ENCODE results near the gene MR1. TPM values are rescaled to one million over a fixed set of nuclear protein-coding genes. Genes with fewer than 3 reads are reported as not detected.

The MR1 gene
- total RNA-seq, 1 donor, result 21.6 TPM

DNA sequence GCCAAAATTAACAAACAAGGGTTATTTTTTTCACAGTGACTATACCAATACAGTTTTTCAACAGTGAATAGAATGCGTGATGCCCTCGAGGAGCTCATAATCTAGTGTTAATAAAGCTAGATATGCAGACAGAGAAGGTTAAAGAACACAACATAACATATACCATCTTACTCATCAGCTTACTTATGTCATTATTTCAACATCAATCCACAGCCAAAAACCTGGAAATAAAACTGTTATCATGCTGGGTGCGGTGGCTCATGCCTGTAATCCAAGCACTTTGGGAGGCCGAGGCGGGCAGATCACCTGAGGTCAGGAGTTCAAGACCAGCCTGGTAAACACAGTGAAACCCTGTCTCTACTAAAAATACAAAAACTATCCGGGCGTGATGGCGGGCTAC lies 17.2 kb upstream of the MR1 start:
- H3K4me3 ChIP-seq (ENCODE audit: low read depth, low read length), result no peak overlapping the region
- no peak for DNase-seq (ENCODE audit: low read depth)
- TF ChIP-seq, protein P1, sequence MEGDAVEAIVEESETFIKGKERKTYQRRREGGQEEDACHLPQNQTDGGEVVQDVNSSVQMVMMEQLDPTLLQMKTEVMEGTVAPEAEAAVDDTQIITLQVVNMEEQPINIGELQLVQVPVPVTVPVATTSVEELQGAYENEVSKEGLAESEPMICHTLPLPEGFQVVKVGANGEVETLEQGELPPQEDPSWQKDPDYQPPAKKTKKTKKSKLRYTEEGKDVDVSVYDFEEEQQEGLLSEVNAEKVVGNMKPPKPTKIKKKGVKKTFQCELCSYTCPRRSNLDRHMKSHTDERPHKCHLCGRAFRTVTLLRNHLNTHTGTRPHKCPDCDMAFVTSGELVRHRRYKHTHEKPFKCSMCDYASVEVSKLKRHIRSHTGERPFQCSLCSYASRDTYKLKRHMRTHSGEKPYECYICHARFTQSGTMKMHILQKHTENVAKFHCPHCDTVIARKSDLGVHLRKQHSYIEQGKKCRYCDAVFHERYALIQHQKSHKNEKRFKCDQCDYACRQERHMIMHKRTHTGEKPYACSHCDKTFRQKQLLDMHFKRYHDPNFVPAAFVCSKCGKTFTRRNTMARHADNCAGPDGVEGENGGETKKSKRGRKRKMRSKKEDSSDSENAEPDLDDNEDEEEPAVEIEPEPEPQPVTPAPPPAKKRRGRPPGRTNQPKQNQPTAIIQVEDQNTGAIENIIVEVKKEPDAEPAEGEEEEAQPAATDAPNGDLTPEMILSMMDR (IDR thresholded peaks at IDR 0.05; ENCODE audit: insufficient read depth, low read length), result no peak

DNA sequence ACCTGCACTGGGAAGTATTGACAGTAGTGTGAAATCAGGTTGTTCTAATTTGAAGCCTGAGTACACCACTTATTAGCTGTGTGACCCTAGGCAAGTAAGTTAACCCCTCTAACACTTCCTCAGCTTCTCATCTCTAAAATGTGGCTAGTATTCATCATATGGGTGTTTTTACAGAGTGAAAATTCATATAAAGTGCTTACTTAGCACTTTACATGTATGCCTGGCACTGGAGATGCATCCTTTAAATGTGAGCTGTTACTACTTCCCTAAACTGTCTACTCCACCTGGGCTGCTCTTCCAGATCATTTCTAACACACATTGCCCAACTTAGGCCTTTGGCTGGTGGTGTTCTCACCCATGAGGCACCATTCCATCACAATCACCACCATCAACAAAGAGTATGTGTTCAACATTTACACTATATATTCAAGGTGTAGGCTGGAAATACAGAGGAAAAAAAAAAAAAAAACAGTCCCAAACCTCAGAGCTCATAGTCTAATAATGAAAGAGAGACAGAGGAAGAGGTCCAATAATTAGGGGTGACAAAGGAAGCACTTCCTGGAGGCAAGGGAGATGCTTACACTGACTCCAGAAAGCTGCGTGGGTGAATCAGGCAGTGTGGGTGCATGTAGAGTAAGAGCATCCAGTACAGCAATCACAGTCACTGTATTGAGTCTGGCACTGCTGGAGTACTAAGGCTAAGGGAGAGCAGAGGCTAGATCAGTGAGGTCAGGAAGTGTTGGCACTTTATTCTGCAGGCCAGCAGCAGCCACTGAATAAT lies 14.7 kb upstream of the MR1 start:
- DNase-seq (ENCODE audit: low read depth), result no peak
- H3K4me3 ChIP-seq (ENCODE audit: low read depth, low read length), result no peak overlapping the region
- TF ChIP-seq, protein P1 (IDR thresholded peaks at IDR 0.05; ENCODE audit: insufficient read depth, low read length), result no peak

DNA sequence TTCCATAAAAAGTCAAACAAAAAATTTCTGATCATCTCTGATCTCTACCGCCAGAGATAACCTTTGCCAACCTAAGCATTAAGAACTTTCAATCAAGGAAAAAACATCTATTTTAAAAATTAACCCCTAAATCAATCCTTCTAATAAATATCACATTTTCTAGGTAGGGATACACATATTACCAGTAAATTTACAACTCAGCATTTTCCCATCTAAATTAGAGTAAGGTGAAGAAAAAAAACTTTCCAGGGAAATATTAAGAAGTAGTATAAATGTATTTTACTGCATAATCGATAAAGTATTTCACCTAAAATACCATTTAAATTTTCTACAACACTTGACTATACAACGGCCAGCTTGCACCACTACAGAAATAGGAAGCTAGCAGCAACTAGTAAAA lies 12.6 kb upstream of the MR1 start:
- TF ChIP-seq, protein P1 (IDR thresholded peaks at IDR 0.05; ENCODE audit: insufficient read depth, low read length), result no peak
- H3K4me3 ChIP-seq (ENCODE audit: low read depth, low read length), result peak overlapping the region; percentile 96
- no peak for DNase-seq (ENCODE audit: low read depth)

DNA sequence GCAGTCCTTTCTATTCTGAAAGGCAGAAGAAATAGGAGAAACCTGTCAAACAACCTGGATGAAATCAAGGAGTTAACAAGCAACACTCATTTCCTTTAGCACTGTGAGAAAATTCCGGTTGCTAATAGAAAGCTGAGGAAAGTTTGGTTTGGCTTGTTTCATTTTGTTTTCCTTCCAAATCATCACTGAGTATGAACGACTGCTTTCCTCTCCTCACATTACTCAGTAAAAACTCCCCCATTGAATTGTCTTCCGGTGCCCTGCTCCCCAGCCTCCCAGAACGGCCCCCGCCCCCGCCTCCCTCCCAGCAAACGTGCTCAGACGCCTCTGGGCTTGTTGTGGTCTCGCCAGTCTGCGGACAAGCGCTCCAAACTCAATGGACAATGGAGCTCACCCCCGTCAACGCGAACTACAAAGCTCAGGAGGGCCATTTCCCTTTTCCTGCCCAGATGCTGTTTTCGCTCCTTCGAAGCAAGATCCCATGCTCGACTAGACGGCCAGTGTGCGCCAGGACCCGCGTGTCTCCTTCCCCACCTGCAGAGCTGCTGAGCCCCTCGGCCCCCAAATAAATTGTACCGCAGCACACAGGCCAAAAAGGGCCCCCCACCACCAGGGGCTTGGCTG lies 11.9 kb upstream of the MR1 start:
- peak overlapping the region; percentile 96 for H3K4me3 ChIP-seq (ENCODE audit: low read depth, low read length)
- TF ChIP-seq, protein P1 (IDR thresholded peaks at IDR 0.05; ENCODE audit: insufficient read depth, low read length), result no peak
- peak; percentile 59 for DNase-seq (ENCODE audit: low read depth)

DNA sequence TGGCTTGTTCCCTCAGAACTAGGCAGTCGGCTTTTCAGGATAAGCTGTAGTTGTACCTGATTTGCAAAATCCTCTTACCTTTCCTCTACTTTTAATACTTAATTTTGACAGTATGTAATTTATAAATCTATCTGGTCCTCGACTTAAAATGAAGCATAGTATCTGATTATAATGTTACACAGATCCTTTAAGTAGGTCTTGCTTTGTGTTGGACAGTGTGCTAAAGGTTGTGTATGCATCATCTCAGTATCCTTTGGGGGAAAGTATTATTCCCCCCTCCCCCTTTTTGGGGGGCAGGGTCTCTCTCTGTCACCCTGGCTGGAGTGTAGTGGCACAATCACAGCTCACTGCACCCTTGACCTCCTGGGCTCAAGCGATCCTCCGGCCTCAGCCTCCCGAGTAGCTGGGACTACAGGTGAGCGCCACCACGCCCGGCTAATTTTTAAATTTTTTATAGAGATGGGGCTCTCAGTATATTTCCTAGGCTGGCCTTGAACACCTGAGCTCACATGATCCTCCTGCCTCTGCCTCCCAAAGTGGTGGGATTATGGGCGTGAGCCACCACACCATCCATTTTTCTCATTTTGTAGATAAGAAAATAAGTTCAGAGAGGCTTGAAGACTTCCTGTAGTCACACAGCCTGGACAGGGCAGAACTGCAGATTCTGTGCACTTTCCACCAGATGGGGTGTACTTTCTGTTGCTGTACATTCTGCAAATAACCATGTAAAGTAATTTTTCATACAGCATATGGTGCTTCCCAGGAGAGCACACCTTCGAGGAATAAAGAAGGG lies 10.3 kb upstream of the MR1 start:
- TF ChIP-seq, protein P1 (IDR thresholded peaks at IDR 0.05; ENCODE audit: insufficient read depth, low read length), result no peak
- peak overlapping the region; percentile 60 for H3K4me3 ChIP-seq (ENCODE audit: low read depth, low read length)
- DNase-seq (ENCODE audit: low read depth), result no peak

DNA sequence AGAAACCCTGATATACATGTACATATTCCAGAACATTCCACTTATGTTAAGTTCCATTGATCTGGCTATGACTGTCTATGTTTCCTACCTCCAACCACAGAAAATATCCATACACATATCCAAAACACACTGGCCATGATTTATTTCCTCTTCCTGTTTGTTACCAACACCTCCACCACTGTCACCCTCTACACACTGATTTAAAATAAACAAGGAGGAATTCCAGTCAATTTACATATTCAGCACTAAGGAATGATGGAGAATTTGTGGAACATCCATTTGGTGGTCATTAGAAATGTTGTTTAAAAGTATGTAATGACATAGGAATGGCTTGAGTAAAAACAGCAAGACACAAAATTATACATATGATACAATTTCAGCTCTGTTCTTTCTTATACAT lies 5.6 kb upstream of the MR1 start:
- TF ChIP-seq, protein P1 (IDR thresholded peaks at IDR 0.05; ENCODE audit: insufficient read depth, low read length), result no peak
- DNase-seq (ENCODE audit: low read depth), result no peak
- H3K4me3 ChIP-seq (ENCODE audit: low read depth, low read length), result no peak overlapping the region

Measured in fibroblast of the aortic adventitia (primary cell).